ENCODE results near the gene ACY1. TPM values are rescaled to one million over a fixed set of nuclear protein-coding genes. Genes with fewer than 3 reads are reported as not detected.

ACY1 gene
- total and polyA plus RNA-seq, 2 of the 13 experiments (the other 11 are each of a cell fraction or from before 2014, with no cell fraction given): 113 to 162 TPM

DNA sequence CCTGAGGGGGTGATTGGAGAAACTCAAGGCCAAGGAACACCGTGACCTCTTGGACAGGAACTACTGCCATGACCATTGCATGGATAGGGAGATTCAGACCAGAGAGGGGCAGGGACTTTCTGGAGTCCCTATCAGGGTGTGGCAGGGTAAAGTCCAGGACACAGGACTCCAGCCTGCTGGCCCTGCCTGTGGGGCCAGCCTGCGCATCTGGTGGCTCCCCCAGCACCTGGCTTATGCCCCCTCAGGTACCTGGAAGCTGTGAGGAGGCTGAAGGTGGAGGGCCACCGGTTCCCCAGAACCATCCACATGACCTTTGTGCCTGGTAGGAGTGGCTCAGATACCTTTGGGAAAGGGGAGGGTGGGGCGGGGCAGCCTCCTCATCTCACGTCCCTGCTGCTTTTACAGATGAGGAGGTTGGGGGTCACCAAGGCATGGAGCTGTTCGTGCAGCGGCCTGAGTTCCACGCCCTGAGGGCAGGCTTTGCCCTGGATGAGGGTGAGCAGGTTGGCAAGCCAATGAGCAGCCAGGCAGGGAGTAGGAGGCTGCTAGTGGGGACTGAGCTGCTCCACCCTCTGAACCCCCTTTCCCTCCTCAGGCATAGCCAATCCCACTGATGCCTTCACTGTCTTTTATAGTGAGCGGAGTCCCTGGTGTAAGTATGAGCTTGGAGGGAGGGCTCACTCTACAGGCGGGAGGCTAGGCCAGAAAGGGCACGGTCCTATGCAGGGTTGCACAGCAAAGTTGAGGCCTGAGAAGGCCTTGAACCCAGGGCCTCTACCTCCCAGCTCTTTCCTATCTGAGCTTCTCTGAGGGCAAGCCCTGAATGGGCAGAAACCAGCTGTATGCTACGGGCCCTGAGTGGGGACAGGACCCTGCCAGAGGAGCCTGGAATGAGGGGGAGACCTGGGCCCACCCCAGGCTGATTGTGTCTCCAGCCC, 2.9 kb downstream of the ACY1 start (continued):
- no peak for TF ChIP-seq HNRNPUL1 (IDR thresholded peaks at IDR 0.05; ENCODE audit: low read depth, low read length)
- TF ChIP-seq, protein P1, sequence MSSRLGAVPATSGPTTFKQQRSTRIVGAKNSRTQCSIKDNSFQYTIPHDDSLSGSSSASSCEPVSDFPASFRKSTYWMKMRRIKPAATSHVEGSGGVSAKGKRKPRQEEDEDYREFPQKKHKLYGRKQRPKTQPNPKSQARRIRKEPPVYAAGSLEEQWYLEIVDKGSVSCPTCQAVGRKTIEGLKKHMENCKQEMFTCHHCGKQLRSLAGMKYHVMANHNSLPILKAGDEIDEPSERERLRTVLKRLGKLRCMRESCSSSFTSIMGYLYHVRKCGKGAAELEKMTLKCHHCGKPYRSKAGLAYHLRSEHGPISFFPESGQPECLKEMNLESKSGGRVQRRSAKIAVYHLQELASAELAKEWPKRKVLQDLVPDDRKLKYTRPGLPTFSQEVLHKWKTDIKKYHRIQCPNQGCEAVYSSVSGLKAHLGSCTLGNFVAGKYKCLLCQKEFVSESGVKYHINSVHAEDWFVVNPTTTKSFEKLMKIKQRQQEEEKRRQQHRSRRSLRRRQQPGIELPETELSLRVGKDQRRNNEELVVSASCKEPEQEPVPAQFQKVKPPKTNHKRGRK (CRISPR knock-in tag; IDR thresholded peaks at IDR 0.05): no peak
- TF ChIP-seq MYC (CRISPR knock-in tag; IDR thresholded peaks at IDR 0.05; ENCODE audit: borderline replicate concordance): peak; percentile 43; the same call in 1 of the 2 replicates
- TF ChIP-seq, protein P2, sequence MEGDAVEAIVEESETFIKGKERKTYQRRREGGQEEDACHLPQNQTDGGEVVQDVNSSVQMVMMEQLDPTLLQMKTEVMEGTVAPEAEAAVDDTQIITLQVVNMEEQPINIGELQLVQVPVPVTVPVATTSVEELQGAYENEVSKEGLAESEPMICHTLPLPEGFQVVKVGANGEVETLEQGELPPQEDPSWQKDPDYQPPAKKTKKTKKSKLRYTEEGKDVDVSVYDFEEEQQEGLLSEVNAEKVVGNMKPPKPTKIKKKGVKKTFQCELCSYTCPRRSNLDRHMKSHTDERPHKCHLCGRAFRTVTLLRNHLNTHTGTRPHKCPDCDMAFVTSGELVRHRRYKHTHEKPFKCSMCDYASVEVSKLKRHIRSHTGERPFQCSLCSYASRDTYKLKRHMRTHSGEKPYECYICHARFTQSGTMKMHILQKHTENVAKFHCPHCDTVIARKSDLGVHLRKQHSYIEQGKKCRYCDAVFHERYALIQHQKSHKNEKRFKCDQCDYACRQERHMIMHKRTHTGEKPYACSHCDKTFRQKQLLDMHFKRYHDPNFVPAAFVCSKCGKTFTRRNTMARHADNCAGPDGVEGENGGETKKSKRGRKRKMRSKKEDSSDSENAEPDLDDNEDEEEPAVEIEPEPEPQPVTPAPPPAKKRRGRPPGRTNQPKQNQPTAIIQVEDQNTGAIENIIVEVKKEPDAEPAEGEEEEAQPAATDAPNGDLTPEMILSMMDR (CRISPR knock-in tag; IDR thresholded peaks at IDR 0.05): 0 out of 2 replicates have a peak, but pooled peaks have one; percentile 2
- TF ChIP-seq, protein P3, sequence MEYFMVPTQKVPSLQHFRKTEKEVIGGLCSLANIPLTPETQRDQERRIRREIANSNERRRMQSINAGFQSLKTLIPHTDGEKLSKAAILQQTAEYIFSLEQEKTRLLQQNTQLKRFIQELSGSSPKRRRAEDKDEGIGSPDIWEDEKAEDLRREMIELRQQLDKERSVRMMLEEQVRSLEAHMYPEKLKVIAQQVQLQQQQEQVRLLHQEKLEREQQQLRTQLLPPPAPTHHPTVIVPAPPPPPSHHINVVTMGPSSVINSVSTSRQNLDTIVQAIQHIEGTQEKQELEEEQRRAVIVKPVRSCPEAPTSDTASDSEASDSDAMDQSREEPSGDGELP (IDR thresholded peaks at IDR 0.05; ENCODE audit: borderline replicate concordance, low read depth): no peak
- no peak for TF ChIP-seq KLF13 (CRISPR knock-in tag; IDR thresholded peaks at IDR 0.05)
- TF ChIP-seq, protein P4, sequence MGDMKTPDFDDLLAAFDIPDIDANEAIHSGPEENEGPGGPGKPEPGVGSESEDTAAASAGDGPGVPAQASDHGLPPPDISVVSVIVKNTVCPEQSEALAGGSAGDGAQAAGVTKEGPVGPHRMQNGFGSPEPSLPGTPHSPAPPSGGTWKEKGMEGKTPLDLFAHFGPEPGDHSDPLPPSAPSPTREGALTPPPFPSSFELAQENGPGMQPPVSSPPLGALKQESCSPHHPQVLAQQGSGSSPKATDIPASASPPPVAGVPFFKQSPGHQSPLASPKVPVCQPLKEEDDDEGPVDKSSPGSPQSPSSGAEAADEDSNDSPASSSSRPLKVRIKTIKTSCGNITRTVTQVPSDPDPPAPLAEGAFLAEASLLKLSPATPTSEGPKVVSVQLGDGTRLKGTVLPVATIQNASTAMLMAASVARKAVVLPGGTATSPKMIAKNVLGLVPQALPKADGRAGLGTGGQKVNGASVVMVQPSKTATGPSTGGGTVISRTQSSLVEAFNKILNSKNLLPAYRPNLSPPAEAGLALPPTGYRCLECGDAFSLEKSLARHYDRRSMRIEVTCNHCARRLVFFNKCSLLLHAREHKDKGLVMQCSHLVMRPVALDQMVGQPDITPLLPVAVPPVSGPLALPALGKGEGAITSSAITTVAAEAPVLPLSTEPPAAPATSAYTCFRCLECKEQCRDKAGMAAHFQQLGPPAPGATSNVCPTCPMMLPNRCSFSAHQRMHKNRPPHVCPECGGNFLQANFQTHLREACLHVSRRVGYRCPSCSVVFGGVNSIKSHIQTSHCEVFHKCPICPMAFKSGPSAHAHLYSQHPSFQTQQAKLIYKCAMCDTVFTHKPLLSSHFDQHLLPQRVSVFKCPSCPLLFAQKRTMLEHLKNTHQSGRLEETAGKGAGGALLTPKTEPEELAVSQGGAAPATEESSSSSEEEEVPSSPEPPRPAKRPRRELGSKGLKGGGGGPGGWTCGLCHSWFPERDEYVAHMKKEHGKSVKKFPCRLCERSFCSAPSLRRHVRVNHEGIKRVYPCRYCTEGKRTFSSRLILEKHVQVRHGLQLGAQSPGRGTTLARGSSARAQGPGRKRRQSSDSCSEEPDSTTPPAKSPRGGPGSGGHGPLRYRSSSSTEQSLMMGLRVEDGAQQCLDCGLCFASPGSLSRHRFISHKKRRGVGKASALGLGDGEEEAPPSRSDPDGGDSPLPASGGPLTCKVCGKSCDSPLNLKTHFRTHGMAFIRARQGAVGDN (CRISPR knock-in tag; IDR thresholded peaks at IDR 0.05): peak; percentile 50; the same call in 1 of the 2 replicates
- TF ChIP-seq ZNF224 (CRISPR knock-in tag; IDR thresholded peaks at IDR 0.05): no peak
- 0 out of 2 replicates have a peak, but pooled peaks have one; percentile 47 for TF ChIP-seq ZBTB7B (CRISPR knock-in tag; IDR thresholded peaks at IDR 0.05)
- no peak for TF ChIP-seq ZIK1 (CRISPR knock-in tag; IDR thresholded peaks at IDR 0.05; ENCODE audit: borderline replicate concordance, low read depth)
- no peak for TF ChIP-seq MXD4 (CRISPR knock-in tag; IDR thresholded peaks at IDR 0.05)
- no peak for TF ChIP-seq ZNF614 (CRISPR knock-in tag; IDR thresholded peaks at IDR 0.05; ENCODE audit: borderline replicate concordance)
- TF ChIP-seq, protein P5, sequence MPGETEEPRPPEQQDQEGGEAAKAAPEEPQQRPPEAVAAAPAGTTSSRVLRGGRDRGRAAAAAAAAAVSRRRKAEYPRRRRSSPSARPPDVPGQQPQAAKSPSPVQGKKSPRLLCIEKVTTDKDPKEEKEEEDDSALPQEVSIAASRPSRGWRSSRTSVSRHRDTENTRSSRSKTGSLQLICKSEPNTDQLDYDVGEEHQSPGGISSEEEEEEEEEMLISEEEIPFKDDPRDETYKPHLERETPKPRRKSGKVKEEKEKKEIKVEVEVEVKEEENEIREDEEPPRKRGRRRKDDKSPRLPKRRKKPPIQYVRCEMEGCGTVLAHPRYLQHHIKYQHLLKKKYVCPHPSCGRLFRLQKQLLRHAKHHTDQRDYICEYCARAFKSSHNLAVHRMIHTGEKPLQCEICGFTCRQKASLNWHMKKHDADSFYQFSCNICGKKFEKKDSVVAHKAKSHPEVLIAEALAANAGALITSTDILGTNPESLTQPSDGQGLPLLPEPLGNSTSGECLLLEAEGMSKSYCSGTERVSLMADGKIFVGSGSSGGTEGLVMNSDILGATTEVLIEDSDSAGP (CRISPR knock-in tag; IDR thresholded peaks at IDR 0.05; ENCODE audit: borderline replicate concordance): no peak; the same call in 1 of the 2 replicates
- TF ChIP-seq GLI4 (CRISPR knock-in tag; IDR thresholded peaks at IDR 0.05; ENCODE audit: borderline replicate concordance): no peak
- TF ChIP-seq ZNF251 (CRISPR knock-in tag; IDR thresholded peaks at IDR 0.05): no peak
- TF ChIP-seq, protein P6, sequence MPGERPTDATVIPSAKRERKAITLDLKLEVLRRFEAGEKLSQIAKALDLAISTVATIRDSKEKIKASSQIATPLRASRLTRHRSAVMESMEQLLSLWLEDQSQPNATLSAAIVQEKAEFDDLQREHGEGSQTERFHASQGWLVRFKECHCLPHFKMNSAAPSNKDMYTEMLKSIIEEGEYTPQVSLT (CRISPR knock-in tag; IDR thresholded peaks at IDR 0.05; ENCODE audit: borderline replicate concordance, low read depth): no peak
- TF ChIP-seq GZF1 (CRISPR knock-in tag; IDR thresholded peaks at IDR 0.05): no peak

Measured in HepG2 (cell line).